Testis (tissue), 2 donors: ENCODE results near the gene RSBN1L.
"Not testable (repeated sequence)": the region's sequence is repeated elsewhere in the genome, so short reads cannot be mapped to it uniquely, and the experiment has no call there.

ENCODE experiments used
- POLR2A ChIP-seq: fragments of 450-650 bp; IDR thresholded peaks from one replicate; pipeline ENCODE4 v1.6.1; 2017; ENCODE audit warnings: antibody characterized with exemption, mild to moderate bottlenecking, moderate library complexity
- TF ChIP-seq, protein P1 (sequence below), 3 experiments: fragments of 450-650 bp in 2 of 3; fragments of 200-600 bp in 1 of 3; sonication (generic) in 1 of 3; IDR thresholded peaks; one replicate each; pipeline ENCODE4 v1.5.1; 2016 to 2019; ENCODE audit warnings: antibody characterized with exemption in 3 of 3, mild to moderate bottlenecking in 2 of 3, moderate library complexity in 1 of 3

DNA sequence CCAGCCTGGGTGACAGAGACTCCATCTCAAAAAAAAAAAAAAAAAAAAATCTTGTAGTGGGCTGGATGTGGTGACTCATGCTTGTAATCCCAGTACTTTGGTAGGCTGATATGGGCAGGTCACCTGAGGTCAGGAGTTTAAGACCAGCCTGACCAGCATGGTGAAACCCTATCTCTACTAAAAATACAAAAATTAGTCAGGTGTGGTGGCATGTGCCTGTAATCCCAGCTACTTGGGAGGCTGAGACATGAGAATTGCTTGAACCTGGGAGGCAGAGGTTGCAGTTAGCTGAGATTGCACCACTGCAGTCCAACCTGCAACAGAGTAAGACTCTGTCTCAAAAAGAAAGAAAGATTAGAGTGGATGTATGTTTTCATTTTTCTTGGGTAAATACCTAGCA, 18.7 kb downstream of the RSBN1L start:
- TF ChIP-seq, protein P1, sequence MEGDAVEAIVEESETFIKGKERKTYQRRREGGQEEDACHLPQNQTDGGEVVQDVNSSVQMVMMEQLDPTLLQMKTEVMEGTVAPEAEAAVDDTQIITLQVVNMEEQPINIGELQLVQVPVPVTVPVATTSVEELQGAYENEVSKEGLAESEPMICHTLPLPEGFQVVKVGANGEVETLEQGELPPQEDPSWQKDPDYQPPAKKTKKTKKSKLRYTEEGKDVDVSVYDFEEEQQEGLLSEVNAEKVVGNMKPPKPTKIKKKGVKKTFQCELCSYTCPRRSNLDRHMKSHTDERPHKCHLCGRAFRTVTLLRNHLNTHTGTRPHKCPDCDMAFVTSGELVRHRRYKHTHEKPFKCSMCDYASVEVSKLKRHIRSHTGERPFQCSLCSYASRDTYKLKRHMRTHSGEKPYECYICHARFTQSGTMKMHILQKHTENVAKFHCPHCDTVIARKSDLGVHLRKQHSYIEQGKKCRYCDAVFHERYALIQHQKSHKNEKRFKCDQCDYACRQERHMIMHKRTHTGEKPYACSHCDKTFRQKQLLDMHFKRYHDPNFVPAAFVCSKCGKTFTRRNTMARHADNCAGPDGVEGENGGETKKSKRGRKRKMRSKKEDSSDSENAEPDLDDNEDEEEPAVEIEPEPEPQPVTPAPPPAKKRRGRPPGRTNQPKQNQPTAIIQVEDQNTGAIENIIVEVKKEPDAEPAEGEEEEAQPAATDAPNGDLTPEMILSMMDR (IDR thresholded peaks at IDR 0.05) = not testable (repeated sequence)
- TF ChIP-seq POLR2A = not testable (repeated sequence)
